CD4-positive, alpha-beta memory T cell (primary cell): ENCODE data around the gene CYTH1. TPM values are rescaled to one million over a fixed set of nuclear protein-coding genes. Genes with fewer than 3 reads are reported as not detected.

Experiments used
- CTCF ChIA-PET: fragments of 350-600 bp; sonication (Branson Sonifier 250); formaldehyde crosslinking; loops from one replicate; lab custom pipeline; 2021; ENCODE audit warnings: inconsistent platforms; ENCODE audit not compliant: partially characterized antibody; lab: Charles Lee
- POLR2A ChIA-PET: fragments of 350-600 bp; sonication (Branson Sonifier 250); formaldehyde crosslinking; loops from one replicate; lab custom pipeline; 2021; ENCODE audit not compliant: partially characterized antibody; lab: Charles Lee
- DNase-seq, 5 donors: peaks; one replicate each; pipeline versions ENCODE4 v3.0.0 to v3.0.0-alpha.2; 2020 to 2022; ENCODE audit warnings: mixed read lengths in 1 of 5
- H3K27ac ChIP-seq: one replicate; pipeline ENCODE4 v1.7.0; 2013; ENCODE audit warnings: low read depth, low read length
- H3K27me3 ChIP-seq: 2 replicates; pipeline ENCODE4 v1.7.0; 2013; ENCODE audit warnings: mild to moderate bottlenecking, low read length, moderate library complexity; ENCODE audit not compliant: insufficient read depth
- H3K36me3 ChIP-seq: 2 replicates; pipeline ENCODE4 v1.7.0; 2013; ENCODE audit warnings: mild to moderate bottlenecking, low read length, moderate library complexity; ENCODE audit not compliant: insufficient read depth
- H3K4me1 ChIP-seq: 2 replicates; pipeline ENCODE4 v1.7.0; 2013; ENCODE audit warnings: mild to moderate bottlenecking, low read length, moderate library complexity; ENCODE audit not compliant: insufficient read depth
- H3K4me3 ChIP-seq, 2 donors: one replicate each; pipeline ENCODE4 v1.7.0; 2013; ENCODE audit warnings: low read length in 2 of 2, mild to moderate bottlenecking in 1 of 2
- H3K9me3 ChIP-seq, 2 donors: one replicate each; pipeline ENCODE4 v1.7.0; 2013; ENCODE audit warnings: low read length in 2 of 2, control low read depth in 1 of 2; ENCODE audit not compliant: control insufficient read depth in 1 of 2
- H3K27ac Mint-ChIP-seq, 7 donors: one replicate each; pipeline ENCODE4 v1.8.0; 2020 to 2021; ENCODE audit warnings: mixed read lengths in 7 of 7, mild to moderate bottlenecking in 6 of 7, inconsistent platforms in 3 of 7, moderate library complexity in 3 of 7
- H3K27me3 Mint-ChIP-seq, 2 donors: one replicate each; pipeline ENCODE4 v1.8.0; 2020 to 2021; ENCODE audit warnings: mixed read lengths in 2 of 2
- H3K36me3 Mint-ChIP-seq, 2 donors: one replicate each; pipeline ENCODE4 v1.8.0; 2020 to 2021; ENCODE audit warnings: mixed read lengths in 2 of 2, inconsistent platforms in 1 of 2, mild to moderate bottlenecking in 1 of 2
- H3K4me1 Mint-ChIP-seq, 4 donors: one replicate each; pipeline ENCODE4 v1.8.0; 2020 to 2021; ENCODE audit warnings: mixed read lengths in 4 of 4, mild to moderate bottlenecking in 1 of 4
- H3K4me3 Mint-ChIP-seq, 8 donors: one replicate each; pipeline ENCODE4 v1.8.0; 2020 to 2021; ENCODE audit warnings: mixed read lengths in 8 of 8, mild to moderate bottlenecking in 7 of 8, moderate library complexity in 6 of 8, inconsistent platforms in 3 of 8
- H3K9me3 Mint-ChIP-seq, 8 donors: one replicate each; pipeline ENCODE4 v1.8.0; 2020 to 2021; ENCODE audit warnings: mixed read lengths in 8 of 8, mild to moderate bottlenecking in 5 of 8, inconsistent platforms in 3 of 8, moderate library complexity in 1 of 8
- intact Hi-C: fragments of 100-400 bp; cut with micrococcal nuclease; formaldehyde crosslinking; loops from one replicate; pipeline ENCODE4 v1.15.1; 2023
- polyA plus RNA-seq, 2 donors: library from polyadenylated mRNA; unstranded; fragments of 300-500 nt; fragmentation: Illumina TruSeq; gene quantifications; one replicate each; pipeline ENCODE4 v1.2.3, GENCODE V29; 2021
- total RNA-seq, 2 experiments: library from RNA; stranded (reverse); gene quantifications; one replicate each; pipeline ENCODE4 v1.2.3, GENCODE V29; 2021

The CYTH1 gene
- total and polyA plus RNA-seq, 4 experiments from 2014 or later = 271 to 390 (median 375) TPM

GRCh38 chr17:78665952-78666920 is 115.8 kb downstream of the CYTH1 start:
- Mint-ChIP-seq H3K27ac (peak overlapping the region; percentile 80 to 93 (median 86)), H3K9me3 (peaks cover 0 to 22% (median 0%) of the 10 kb centered on the region in 8 donors), H3K36me3 (peaks cover 13 to 29% of the 10 kb centered on the region in 2 donors), H3K27me3 (no peaks in the 10 kb centered on the region), H3K4me1 (peaks cover 33 to 62% (median 48%) of the 10 kb centered on the region in 4 donors), H3K4me3 (peak overlapping the region; percentile 26 to 86 (median 66))
- DNase-seq = peak; percentile 63 to 84 (median 70)
- Histone ChIP-seq H3K36me3 (no peaks in the 10 kb centered on the region), H3K27ac (peak overlapping the region; percentile 33), H3K9me3 (no peaks in the 10 kb centered on the region), H3K4me3 (peak overlapping the region in 1 of 2 donors; percentile 36), H3K27me3 (no peaks in the 10 kb centered on the region), H3K4me1 (peaks cover 35% of the 10 kb centered on the region)
- CTCF ChIA-PET = interaction anchor here (0.6 to 2.0 kb wide), 5 partner anchors 10 to 66 kb away, joined by 3 to 5 read pairs (median 4); no protein-coding TSS in a partner anchor
- intact Hi-C loops = no loop called here
- POLR2A ChIA-PET = interaction anchor here (0.6 to 1.7 kb wide), 10 partner anchors 8 to 131 kb away, joined by 3 to 5 read pairs (median 4); no protein-coding TSS in a partner anchor

- H3K9me3 Mint-ChIP-seq = peaks cover 0 to 22% (median 0%) of the 10 kb centered on the region in 8 donors
- no peaks in the 10 kb centered on the region for H3K9me3 ChIP-seq
- peak overlapping the region in 1 of 2 donors; percentile 36 for H3K4me3 ChIP-seq
- POLR2A ChIA-PET = interaction anchor here (0.6 to 1.7 kb wide), 9 partner anchors 9 to 131 kb away, joined by 3 to 5 read pairs (median 4); no protein-coding TSS in a partner anchor
- peaks cover 11 to 22% of the 10 kb centered on the region in 2 donors for H3K36me3 Mint-ChIP-seq
- peak overlapping the region; percentile 80 to 93 (median 86) for H3K27ac Mint-ChIP-seq
- peaks cover 33 to 57% (median 45%) of the 10 kb centered on the region in 4 donors for H3K4me1 Mint-ChIP-seq
- intact Hi-C loops = no loop called here
- H3K4me1 ChIP-seq = peaks cover 35% of the 10 kb centered on the region
- no peak for DNase-seq
- no peaks in the 10 kb centered on the region for H3K27me3 Mint-ChIP-seq
- H3K27ac ChIP-seq = no peak overlapping the region
- no peaks in the 10 kb centered on the region for H3K27me3 ChIP-seq
- no peaks in the 10 kb centered on the region for H3K36me3 ChIP-seq
- CTCF ChIA-PET = interaction anchor here (0.6 to 2.0 kb wide), 3 partner anchors 12 to 66 kb away, joined by 3 to 5 read pairs (median 4); no protein-coding TSS in a partner anchor
- H3K4me3 Mint-ChIP-seq = peak overlapping the region; percentile 26 to 86 (median 66)
Measured at GRCh38 chr17:78665387-78665951, 116.6 kb downstream of the CYTH1 start.

- no peaks in the 10 kb centered on the region for H3K27me3 Mint-ChIP-seq
- no peaks in the 10 kb centered on the region for H3K9me3 ChIP-seq
Measured at GRCh38 chr17:78664476-78665386, 117.3 kb downstream of the CYTH1 start.

GRCh38 chr17:78661093-78661770 is 120.8 kb downstream of the CYTH1 start:
- intact Hi-C loops = no loop called here
- Histone ChIP-seq H3K4me3 (no peak overlapping the region), H3K27me3 (no peaks in the 10 kb centered on the region), H3K9me3 (no peaks in the 10 kb centered on the region), H3K27ac (no peak overlapping the region), H3K4me1 (peaks cover 15% of the 10 kb centered on the region), H3K36me3 (no peaks in the 10 kb centered on the region)
- peaks cover 12 to 19% (median 15%) of the 10 kb centered on the region in 4 donors for H3K4me1 Mint-ChIP-seq
- no peaks in the 10 kb centered on the region for H3K27me3 Mint-ChIP-seq
- no peak for DNase-seq
- CTCF ChIA-PET = no interaction called here
- H3K27ac Mint-ChIP-seq = peak overlapping the region in 1 of 7 donors; percentile 17
- H3K9me3 Mint-ChIP-seq = peaks cover 0 to 12% (median 0%) of the 10 kb centered on the region in 8 donors
- POLR2A ChIA-PET = no interaction called here
- H3K4me3 Mint-ChIP-seq = no peak overlapping the region
- H3K36me3 Mint-ChIP-seq = peaks cover 2 to 4% of the 10 kb centered on the region in 2 donors

More at GRCh38 chr17:78664476-78665386, 117.3 kb downstream of the CYTH1 start:
- Mint-ChIP-seq H3K36me3 (peaks cover 9 to 16% of the 10 kb centered on the region in 2 donors), H3K4me3 (peak overlapping the region in 4 of 8 donors; percentile 15 to 66 (median 41)), H3K4me1 (peaks cover 33 to 50% (median 43%) of the 10 kb centered on the region in 4 donors), H3K27ac (peak overlapping the region in 6 of 7 donors; percentile 53 to 93 (median 82)), H3K9me3 (peaks cover 0 to 24% (median 0%) of the 10 kb centered on the region in 8 donors)
- peaks cover 35% of the 10 kb centered on the region for H3K4me1 ChIP-seq
- no peaks in the 10 kb centered on the region for H3K36me3 ChIP-seq
- no peaks in the 10 kb centered on the region for H3K27me3 ChIP-seq
- H3K4me3 ChIP-seq = no peak overlapping the region
- DNase-seq = no peak
- intact Hi-C loops = no loop called here
- POLR2A ChIA-PET = interaction anchor here (1.4 to 1.7 kb wide), 2 partner anchors 9 to 11 kb away, joined by 3 to 4 read pairs; no protein-coding TSS in a partner anchor
- no peak overlapping the region for H3K27ac ChIP-seq
- CTCF ChIA-PET = interaction anchor here (1.5 kb wide), 1 partner anchor 11 kb away, joined by 3 read pairs; no protein-coding TSS in a partner anchor

- Histone ChIP-seq H3K4me1 (no peaks in the 10 kb centered on the region), H3K27me3 (no peaks in the 10 kb centered on the region), H3K27ac (no peak overlapping the region), H3K36me3 (no peaks in the 10 kb centered on the region), H3K4me3 (no peak overlapping the region), H3K9me3 (no peaks in the 10 kb centered on the region)
- intact Hi-C loops = no loop called here
- Mint-ChIP-seq H3K36me3 (no peaks in the 10 kb centered on the region), H3K4me3 (no peak overlapping the region), H3K9me3 (peaks cover 0 to 9% (median 0%) of the 10 kb centered on the region in 8 donors), H3K27ac (no peak overlapping the region), H3K4me1 (peaks cover 1 to 2% (median 2%) of the 10 kb centered on the region in 4 donors), H3K27me3 (no peaks in the 10 kb centered on the region)
- POLR2A ChIA-PET = no interaction called here
- no peak for DNase-seq
- CTCF ChIA-PET = no interaction called here
Measured at GRCh38 chr17:78659546-78659945, 122.5 kb downstream of the CYTH1 start.

- DNase-seq = no peak
Measured at GRCh38 chr17:78658281-78658785, 123.7 kb downstream of the CYTH1 start.

More at GRCh38 chr17:78658281-78658785, 123.7 kb downstream of the CYTH1 start:
- H3K27me3 Mint-ChIP-seq = no peaks in the 10 kb centered on the region
- no peaks in the 10 kb centered on the region for H3K36me3 ChIP-seq
- H3K4me1 ChIP-seq = no peaks in the 10 kb centered on the region
- peaks cover 0 to 3% (median under 1%) of the 10 kb centered on the region in 4 donors for H3K4me1 Mint-ChIP-seq
- CTCF ChIA-PET = interaction anchor here (0.6 to 1.3 kb wide), 2 partner anchors 24 to 86 kb away, joined by 3 to 4 read pairs; no protein-coding TSS in a partner anchor
- H3K27me3 ChIP-seq = no peaks in the 10 kb centered on the region
- no peaks in the 10 kb centered on the region for H3K36me3 Mint-ChIP-seq
- no peak overlapping the region for H3K27ac Mint-ChIP-seq
- POLR2A ChIA-PET = no interaction called here
- H3K4me3 Mint-ChIP-seq = no peak overlapping the region
- no peak overlapping the region for H3K4me3 ChIP-seq
- intact Hi-C loops = no loop called here
- no peaks in the 10 kb centered on the region for H3K9me3 ChIP-seq
- H3K27ac ChIP-seq = no peak overlapping the region
- H3K9me3 Mint-ChIP-seq = peaks cover 0 to 7% (median 0%) of the 10 kb centered on the region in 8 donors
